GM19238 (cell line): ENCODE results near the gene SCNN1B.
A peak's percentile ranks its signal among the peaks of the same experiment; 100 is the strongest.
"Not testable (repeated sequence)": the region's sequence is repeated elsewhere in the genome, so short reads cannot be mapped to it uniquely, and the experiment has no call there.

ENCODE experiments used
- DNase-seq: peaks from one replicate; pipeline ENCODE4 v3.0.0; 2011; ENCODE audit warnings: low spot score; ENCODE audit not compliant: insufficient read length

The SCNN1B gene

DNA sequence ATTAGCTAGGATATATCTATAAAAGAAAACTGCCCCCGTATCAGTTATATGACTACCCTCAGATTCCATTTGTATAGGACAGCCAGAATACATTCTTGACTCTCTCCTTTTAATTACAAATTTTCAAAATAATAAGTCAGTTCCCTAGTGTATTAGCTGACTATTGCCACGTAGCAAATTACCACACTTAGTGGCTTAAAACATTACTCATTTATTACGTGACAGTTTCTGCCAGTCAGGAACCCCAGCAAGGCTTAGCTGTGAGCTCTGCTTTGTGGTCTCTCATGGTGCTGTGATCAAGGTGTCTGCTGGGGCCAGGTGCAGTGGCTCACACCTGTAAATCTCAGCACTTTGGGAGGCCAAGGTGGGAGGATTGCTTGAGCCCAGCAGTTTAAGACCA, 13.9 kb upstream of the SCNN1B start:
- no peak for DNase-seq

DNA sequence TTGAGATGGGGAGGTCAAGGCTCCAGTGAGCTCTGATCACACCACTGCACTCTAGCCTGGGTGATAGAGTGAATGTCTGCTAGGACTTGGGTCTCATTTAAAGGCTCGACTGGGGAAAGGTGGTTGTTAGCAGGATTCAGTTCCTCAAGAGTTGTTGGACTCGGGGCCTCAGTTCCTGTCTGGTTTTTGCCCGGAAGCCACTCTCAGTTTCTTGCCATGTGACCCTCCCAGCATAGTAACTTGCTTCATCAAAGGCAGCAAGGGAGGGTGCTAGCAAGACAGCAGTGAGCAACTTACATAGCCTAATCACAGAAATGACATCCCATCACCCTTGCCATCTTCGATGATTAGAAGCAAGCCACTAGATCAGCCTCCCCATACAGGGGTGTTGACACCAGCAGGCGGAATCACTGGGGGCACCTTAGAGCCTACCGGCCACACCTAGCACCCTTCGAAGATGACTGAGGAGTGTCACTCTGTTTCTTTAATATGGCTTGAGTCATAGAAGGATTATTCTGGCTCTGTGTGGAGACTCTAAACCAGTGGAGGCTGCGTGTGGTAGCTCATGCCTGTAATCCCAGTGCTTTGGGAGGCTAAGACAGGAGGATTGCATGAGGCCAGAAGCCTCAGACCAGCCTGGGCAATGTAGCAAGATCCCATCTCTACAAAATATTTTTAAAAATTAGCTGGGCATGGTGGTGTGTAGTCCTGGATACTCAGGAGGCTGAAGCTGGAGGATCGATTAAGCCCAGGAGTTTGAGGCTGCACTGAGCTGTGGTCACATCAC, 13.2 kb upstream of the SCNN1B start:
- no peak for DNase-seq

GRCh38 chr16:23290189-23291062, 11.7 kb upstream of the SCNN1B start:
- DNase-seq: no peak

GRCh38 chr16:23293016-23293415, 9.1 kb upstream of the SCNN1B start:
- DNase-seq: no peak

GRCh38 chr16:23294260-23294659, 7.8 kb upstream of the SCNN1B start:
- no peak for DNase-seq

GRCh38 chr16:23296994-23297393, 5.1 kb upstream of the SCNN1B start:
- DNase-seq: peak; percentile 42

GRCh38 chr16:23298290-23298915, 3.7 kb upstream of the SCNN1B start:
- no peak for DNase-seq

- DNase-seq: not testable (repeated sequence)
Observed at GRCh38 chr16:23299815-23300214, 2.3 kb upstream of the SCNN1B start.

DNA sequence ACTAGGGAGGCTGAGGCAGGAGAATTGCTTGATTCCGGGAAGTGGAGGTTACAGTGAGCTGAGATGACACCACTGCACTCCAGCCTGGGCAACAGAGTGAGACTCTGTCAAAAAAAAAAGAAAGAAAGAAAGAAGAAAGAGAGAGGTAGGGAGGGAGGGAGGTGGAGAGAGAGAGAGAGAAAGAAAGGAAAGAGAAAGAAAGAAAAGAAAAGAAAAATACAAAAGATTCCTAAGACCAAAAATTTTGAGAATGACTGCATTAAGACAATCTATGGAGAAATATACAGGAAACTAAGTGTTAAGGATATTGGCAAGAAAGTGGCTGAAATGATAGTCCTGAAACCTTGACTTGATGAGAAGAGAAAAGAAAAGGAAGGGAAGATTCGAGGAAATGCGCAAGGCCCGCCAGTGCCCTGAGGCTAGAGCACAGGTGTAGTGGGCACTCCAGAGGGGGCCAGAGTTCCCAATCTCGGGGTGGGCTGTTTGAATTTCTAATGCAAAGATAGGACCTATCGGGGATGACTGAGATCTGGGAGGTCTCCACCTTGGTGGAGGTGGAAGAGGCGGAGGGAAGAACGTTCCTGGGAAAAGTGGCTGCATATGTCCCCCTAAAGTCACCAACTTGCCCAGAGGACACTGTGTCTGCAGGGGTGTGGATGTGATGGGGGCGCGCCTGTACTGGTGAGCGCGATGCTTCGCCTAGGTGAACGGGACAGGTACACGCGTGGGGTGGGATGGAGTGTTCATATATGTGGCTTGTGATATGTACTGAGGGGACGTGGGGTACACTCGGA, 654 bp upstream of the SCNN1B start:
- DNase-seq: no peak

DNA sequence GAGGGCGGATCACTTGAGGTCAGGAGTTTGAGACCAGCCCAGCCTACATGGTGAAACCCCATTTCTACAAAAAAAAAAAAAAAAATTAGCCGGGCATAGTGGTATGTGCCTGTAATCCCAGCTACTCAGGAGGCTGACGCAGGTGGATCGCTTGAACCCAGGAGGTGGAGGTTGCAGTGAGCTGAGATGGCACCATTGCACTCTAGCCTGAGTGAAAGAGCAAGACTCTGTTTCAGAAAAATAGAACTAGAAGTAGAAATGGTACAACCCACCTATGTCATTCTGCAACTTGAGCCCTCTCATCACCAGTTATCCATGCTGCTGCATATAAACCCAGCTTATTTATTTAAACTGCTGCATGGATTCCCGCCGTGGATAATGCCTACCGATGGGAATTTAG, 1.6 kb downstream of the SCNN1B start:
- no peak for DNase-seq

GRCh38 chr16:23304620-23305019, 2.5 kb downstream of the SCNN1B start:
- no peak for DNase-seq

GRCh38 chr16:23306199-23307100, 4.3 kb downstream of the SCNN1B start:
- no peak for DNase-seq

GRCh38 chr16:23310217-23310616, 8.1 kb downstream of the SCNN1B start:
- no peak for DNase-seq

- DNase-seq: no peak
Observed at GRCh38 chr16:23310744-23311143, 8.6 kb downstream of the SCNN1B start.

GRCh38 chr16:23316232-23316631, 14.1 kb downstream of the SCNN1B start:
- no peak for DNase-seq

DNA sequence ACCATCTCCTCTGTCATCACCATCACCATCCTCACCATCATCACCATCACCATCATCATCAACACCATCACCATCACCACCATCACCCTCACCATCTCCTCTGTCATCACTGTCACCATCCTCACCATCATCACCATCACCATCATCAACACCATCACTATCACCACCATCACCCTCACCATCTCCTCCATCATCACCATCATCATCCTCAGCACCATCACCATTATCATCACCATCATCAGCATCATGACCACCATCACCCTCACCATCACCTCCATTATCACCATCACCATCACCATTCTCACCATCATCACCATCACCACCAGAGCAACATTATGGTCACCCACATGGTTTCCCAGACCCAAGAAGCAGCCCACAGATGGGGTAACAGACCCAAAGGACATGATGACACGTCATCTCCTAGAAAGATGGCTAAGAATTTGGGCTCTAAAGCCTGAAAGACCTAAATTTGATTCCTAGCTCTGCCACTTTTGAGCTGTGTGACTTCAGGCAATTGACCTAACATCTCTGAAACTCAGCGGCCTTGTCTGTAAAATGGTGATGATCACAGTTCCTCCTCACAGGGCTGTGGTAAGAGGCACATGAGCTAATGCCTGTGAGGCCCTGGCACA, 14.6 kb downstream of the SCNN1B start:
- no peak for DNase-seq

DNA sequence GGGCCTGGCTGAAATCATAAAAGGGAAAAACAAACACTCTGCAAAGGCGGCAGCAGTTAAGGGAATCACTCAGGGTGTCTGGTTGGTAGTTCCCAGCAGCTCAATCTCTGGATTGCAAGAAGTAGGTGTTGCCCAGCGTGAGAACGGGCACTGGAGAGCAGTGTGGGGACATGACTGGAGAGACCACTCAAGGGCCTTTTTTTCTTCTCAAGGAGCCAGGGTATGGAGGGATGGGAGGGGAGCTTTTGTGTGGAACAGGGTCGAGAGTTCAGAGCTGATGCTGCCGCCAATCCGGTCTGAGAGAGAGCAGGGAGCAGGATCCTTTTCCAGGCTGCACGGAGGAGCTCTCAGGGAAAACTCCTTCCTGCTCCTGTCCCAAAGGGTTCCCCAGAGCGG, 15.2 kb downstream of the SCNN1B start:
- no peak for DNase-seq

GRCh38 chr16:23317751-23318150, 15.6 kb downstream of the SCNN1B start:
- DNase-seq: no peak

- DNase-seq: no peak
Observed at GRCh38 chr16:23318639-23319038, 16.5 kb downstream of the SCNN1B start.
